Fibroblast of skin of right quadriceps (primary cell): Measurements from ENCODE around the gene PLCB1.

ENCODE experiments used
- DNase-seq: peaks from one replicate; pipeline ENCODE4 v3.0.0-alpha.2; 2013

PLCB1 gene

GRCh38 chr20:8304124-8304816 is 172.2 kb downstream of the PLCB1 start:
- DNase-seq = no peak

DNA sequence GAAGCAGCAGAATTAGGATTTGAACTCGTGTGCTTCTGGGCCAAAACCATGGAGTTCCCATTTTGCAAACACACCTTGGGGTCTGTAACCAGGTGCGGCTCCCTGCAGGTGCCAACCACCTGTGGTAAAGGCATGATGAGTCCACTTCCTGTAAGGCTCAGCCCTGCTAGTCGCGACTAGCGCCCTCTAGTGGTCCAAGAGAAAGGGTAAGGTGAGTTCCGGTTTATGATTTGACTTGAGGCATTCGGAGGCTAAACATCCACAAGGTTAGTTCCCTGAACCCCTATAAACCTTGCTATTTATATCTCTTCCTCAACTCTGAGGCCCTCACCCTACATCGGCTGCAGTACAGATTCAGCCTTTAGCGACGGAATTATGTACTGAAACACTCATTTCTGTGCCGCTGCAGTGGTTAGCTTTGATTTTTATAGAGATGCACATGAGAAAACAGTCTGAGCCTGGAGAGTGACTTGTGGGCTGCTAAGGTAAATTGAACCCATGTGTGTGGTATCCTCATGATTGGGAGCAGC is 173.4 kb downstream of the PLCB1 start:
- DNase-seq = peak; percentile 29

DNA sequence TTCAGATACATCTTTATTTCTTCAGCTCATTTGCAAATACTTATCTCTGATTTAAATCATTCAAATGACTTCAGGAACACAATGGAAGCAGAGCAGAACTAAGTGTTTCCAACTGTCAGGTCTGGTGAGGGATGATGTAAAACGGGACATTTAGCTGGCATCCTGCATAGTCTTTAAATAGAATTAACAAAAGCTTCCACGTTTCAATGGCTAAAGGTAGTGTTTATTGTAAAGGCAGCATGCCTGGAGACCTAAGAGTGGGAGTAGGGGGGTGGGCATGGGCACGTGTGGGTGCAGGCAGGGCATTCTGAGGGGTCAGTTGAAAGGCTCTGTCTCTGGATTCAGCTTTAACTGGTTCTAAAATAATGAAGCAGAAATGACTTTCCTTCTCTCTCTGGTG is 174.9 kb downstream of the PLCB1 start:
- DNase-seq = no peak

DNA sequence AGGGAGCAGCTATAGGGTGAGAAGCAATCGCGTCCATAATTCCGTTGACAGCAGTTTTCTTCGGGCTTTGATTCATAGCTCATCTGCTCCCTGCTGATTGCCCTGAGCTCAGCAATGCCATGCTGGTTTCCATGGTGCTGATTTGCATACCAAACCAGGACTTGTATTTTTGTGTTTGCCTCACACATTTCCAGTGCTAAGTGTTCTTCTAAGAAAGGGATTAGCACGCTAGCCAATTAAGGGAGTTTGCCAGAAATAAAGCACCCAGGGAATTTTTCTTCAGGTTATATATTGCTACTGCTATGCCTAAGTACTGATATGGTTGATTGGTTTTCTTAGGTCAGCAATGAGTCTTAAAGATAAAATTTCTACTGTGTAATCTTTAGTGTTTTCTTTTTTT is 177.6 kb downstream of the PLCB1 start:
- peak; percentile 44 for DNase-seq

DNA sequence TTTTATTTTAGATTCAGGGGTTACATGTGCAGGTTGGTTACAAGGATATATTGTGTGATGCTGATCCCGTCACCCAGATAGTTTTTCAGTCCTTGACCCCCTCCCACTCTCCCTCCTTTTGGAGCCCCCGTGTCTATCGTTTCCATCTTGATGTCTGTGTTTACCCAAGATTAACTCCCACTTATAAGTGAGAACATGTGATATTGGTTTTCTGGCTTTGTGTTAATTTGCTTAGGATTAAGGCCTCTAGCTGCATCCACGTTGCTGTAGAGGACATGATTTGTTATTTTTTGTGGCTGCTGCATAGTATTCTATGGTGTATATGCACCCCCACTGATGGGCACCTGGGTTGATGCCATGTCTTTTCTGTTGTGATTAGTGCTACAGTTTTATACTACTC is 178.6 kb downstream of the PLCB1 start:
- DNase-seq = no peak

DNA sequence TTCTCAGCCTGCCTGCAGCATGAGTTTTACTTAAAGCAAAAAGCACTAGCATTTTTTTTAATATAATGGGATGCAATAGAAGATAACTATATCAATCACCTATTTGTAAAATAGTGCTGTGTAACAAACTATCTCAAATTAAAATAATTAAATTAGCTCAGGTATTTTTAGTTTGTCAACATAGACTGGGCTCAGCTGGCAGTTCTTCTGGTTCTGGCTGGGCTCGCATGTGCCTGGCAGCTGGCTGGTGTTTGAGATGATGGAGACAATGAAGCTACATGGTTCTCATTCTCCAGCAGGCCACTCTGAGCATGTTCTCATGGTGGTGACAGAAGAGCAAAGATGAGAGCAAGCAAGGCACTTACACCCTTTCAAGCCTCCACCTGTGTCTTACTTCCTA is 181.0 kb downstream of the PLCB1 start:
- DNase-seq = no peak

GRCh38 chr20:8315639-8316573 is 183.8 kb downstream of the PLCB1 start:
- no peak for DNase-seq

- DNase-seq = no peak
Measured at GRCh38 chr20:8317448-8317847, 185.4 kb downstream of the PLCB1 start.

GRCh38 chr20:8318965-8319625 is 187.0 kb downstream of the PLCB1 start:
- DNase-seq = no peak

DNA sequence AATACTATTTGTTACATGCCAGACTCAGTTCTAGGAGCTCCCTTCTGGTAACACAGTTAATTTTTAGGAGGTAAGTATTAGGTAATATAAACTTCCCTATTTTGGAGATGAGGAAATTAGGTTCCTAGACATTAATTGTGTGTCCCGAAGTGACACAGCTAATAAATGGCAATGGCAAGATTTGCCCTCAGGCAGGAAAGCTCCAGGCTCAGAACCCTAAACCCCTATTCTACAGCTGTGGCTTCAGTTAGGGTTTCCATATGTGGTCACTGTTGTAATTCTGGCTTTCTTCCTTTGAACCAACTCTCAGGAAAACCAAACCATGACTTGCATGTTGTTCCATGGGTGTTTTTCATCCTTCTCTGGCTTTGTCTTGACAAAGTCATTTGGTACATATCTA is 188.2 kb downstream of the PLCB1 start:
- DNase-seq = no peak

DNA sequence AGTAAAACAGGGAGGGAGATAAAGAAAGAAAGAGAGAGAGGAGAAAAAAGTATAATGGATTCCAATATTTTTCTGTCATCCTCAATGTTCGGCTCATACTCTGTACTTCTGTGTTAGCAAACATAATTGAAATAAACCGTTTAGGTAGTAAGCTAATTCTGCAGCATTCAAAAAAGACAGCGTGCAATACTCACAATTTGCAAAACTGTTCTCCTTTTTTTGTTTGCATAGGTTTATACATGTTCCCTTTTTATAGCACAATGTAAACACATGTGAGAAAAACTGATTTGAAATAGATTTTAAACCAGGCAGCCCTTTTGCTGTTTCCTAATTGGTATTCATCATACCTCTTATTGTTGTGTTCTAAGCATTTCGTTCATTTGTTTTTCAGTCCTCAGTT is 188.9 kb downstream of the PLCB1 start:
- DNase-seq = no peak

GRCh38 chr20:8322662-8323217 is 190.7 kb downstream of the PLCB1 start:
- DNase-seq = no peak

DNA sequence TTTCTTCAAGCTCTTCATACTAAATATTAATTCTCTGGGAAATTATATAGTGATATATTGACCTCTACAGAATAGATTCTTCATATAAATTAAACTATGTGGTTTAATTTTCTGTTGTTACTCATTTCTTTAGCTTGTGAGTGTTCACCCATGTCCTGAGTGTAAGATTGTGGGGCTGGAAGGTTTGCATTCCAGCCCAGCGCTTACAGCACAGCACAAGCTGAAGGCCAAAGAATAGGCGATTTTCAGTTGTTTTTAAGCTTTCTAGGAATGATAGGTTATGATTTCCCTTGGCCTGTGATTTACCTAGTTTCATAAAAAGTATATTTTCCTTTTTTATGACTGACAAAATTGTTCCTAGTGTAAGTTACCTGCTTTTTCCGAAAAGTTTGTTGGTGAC is 194.1 kb downstream of the PLCB1 start:
- DNase-seq = no peak

DNA sequence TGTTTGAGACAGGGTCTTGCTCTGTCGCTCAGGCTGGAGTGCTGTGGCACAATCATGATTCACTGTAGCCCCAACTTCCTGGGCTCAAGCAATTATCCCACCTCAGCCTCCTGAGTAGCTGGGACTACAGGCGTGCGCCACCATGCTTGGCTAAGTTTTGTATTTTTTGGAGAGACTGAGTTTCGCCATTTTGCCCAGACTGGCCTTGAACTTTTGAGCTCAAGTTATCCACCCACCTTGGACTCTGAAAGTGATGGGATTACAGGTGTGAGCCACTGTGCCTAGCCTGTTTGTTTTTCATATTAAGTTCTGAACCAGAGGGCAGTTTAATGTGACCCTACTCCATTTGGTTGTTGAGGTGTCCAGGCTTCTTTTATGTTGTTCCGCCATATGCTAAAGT is 194.8 kb downstream of the PLCB1 start:
- no peak for DNase-seq

DNA sequence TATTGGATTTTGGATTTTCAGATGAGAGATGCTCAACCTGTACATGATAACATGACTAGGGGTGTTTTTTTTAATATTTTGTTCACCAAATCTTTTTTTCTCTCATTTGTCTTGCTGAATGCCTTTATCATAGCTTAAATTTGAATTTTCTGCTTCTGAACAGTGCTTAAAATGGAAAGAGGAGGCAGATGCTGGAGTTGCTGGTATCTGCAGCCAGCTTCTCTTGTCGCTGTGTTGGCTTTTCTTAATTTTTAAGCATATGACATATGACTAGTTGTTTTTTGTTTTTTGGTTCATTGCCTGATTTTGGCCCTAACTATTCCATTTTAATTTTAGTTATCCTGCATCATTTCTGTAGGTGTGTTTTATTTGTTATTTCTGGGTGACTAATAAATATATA is 196.1 kb downstream of the PLCB1 start:
- DNase-seq = no peak

- no peak for DNase-seq
Measured at GRCh38 chr20:8330319-8330784, 198.3 kb downstream of the PLCB1 start.

GRCh38 chr20:8330785-8331695 is 199.0 kb downstream of the PLCB1 start:
- no peak for DNase-seq

DNA sequence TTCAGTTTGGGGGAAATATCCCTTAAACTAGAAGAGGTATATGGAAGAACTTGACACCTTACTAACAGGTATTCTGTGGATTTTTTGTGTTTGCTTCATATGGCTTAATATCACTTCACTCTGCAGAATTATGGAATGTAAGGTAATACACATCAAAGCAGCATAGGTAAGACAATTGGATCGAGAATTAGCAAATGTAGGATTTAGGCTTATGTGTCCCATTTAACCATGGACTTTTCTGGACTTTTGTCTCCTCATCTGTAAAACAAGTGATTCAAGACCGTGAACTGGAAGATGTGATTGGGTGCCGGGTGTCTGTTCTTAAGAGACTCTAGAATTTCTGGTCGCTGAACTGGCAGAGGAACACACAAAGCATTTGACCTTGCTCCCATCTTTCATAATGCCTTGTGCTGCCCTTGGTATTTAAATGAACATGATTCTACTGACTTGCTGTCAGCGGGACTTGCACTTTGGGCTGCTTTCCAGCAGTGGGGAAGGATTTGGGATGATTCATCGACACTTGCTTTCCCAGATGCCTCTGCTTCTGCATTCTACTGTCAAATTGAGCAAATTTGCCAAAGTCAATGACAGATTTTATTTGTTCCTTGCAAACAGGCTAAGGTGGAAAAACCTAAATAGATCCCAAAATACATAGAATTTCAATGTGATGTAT is 199.8 kb downstream of the PLCB1 start:
- DNase-seq = peak; percentile 80

GRCh38 chr20:8334641-8335040 is 202.6 kb downstream of the PLCB1 start:
- DNase-seq = no peak

- DNase-seq = no peak
Measured at GRCh38 chr20:8335059-8335458, 203.0 kb downstream of the PLCB1 start.

- no peak for DNase-seq
Measured at GRCh38 chr20:8335495-8336195, 203.6 kb downstream of the PLCB1 start.
